CD8-positive, alpha-beta memory T cell (primary cell): ENCODE data around the gene SDS. TPM values are rescaled to one million over a fixed set of nuclear protein-coding genes. Genes with fewer than 3 reads are reported as not detected.

Source experiments
- CTCF ChIA-PET: fragments of 350-600 bp; sonication (Branson Sonifier 250); formaldehyde crosslinking; loops from one replicate; lab custom pipeline; 2021; ENCODE audit warnings: antibody characterized with exemption; lab: Charles Lee
- POLR2A ChIA-PET: fragments of 350-600 bp; sonication (Branson Sonifier 250); formaldehyde crosslinking; loops from one replicate; lab custom pipeline; 2021; ENCODE audit warnings: antibody characterized with exemption; lab: Charles Lee
- DNase-seq, 5 donors: peaks; one replicate each; pipeline versions ENCODE4 v3.0.0 to v3.0.0-alpha.2; 2020 to 2022; ENCODE audit warnings: mixed read lengths in 1 of 5
- H3K27ac ChIP-seq: one replicate; pipeline ENCODE4 v1.7.0; 2013; ENCODE audit warnings: low read depth, mild to moderate bottlenecking, low read length, moderate library complexity
- H3K27me3 ChIP-seq: 2 replicates; pipeline ENCODE4 v1.7.0; 2013; ENCODE audit warnings: low read length, mild to moderate bottlenecking; ENCODE audit not compliant: insufficient read depth, poor library complexity, severe bottlenecking
- H3K36me3 ChIP-seq: 2 replicates; pipeline ENCODE4 v1.7.0; 2013; ENCODE audit warnings: mild to moderate bottlenecking, low read length, moderate library complexity; ENCODE audit not compliant: insufficient read depth
- H3K4me1 ChIP-seq: 2 replicates; pipeline ENCODE4 v1.7.0; 2013; ENCODE audit warnings: mild to moderate bottlenecking, low read length, moderate library complexity; ENCODE audit not compliant: insufficient read depth
- H3K4me3 ChIP-seq: 2 replicates; pipeline ENCODE4 v1.7.0; 2013; ENCODE audit warnings: mild to moderate bottlenecking, low read length
- H3K9me3 ChIP-seq: 2 replicates; pipeline ENCODE4 v1.7.0; 2013; ENCODE audit warnings: mild to moderate bottlenecking, low read length
- H3K27ac Mint-ChIP-seq, 8 donors: one replicate each; pipeline ENCODE4 v1.8.0; 2020 to 2021; ENCODE audit warnings: mixed read lengths in 8 of 8, mild to moderate bottlenecking in 6 of 8, inconsistent platforms in 3 of 8, moderate library complexity in 3 of 8
- H3K27me3 Mint-ChIP-seq, 2 donors: one replicate each; pipeline ENCODE4 v1.8.0; 2020 to 2021; ENCODE audit warnings: mixed read lengths in 2 of 2, mild to moderate bottlenecking in 1 of 2, moderate library complexity in 1 of 2
- H3K36me3 Mint-ChIP-seq, 3 donors: one replicate each; pipeline ENCODE4 v1.8.0; 2020 to 2021; ENCODE audit warnings: mixed read lengths in 3 of 3, inconsistent platforms in 1 of 3, mild to moderate bottlenecking in 1 of 3
- H3K4me1 Mint-ChIP-seq, 3 donors: one replicate each; pipeline ENCODE4 v1.8.0; 2020 to 2021; ENCODE audit warnings: mixed read lengths in 3 of 3, inconsistent platforms in 1 of 3, mild to moderate bottlenecking in 1 of 3
- H3K4me3 Mint-ChIP-seq, 7 donors: one replicate each; pipeline ENCODE4 v1.8.0; 2020 to 2021; ENCODE audit warnings: mixed read lengths in 7 of 7, mild to moderate bottlenecking in 6 of 7, moderate library complexity in 4 of 7, inconsistent platforms in 2 of 7
- H3K9me3 Mint-ChIP-seq, 5 donors: one replicate each; pipeline ENCODE4 v1.8.0; 2020 to 2022; ENCODE audit warnings: mixed read lengths in 5 of 5, mild to moderate bottlenecking in 3 of 5, moderate library complexity in 2 of 5, inconsistent platforms in 1 of 5
- polyA plus RNA-seq: library from polyadenylated mRNA; unstranded; fragments of 300-500 nt; fragmentation: Illumina TruSeq; gene quantifications from one replicate; pipeline ENCODE4 v1.2.3, GENCODE V29; 2021
- total RNA-seq, 2 experiments: library from RNA; stranded (reverse); gene quantifications; one replicate each; pipeline ENCODE4 v1.2.3, GENCODE V29; 2021

The SDS gene
- total and polyA plus RNA-seq, 3 experiments from 2014 or later, result 0.18 to 0.20 TPM; not detected in 1

- no peaks in the 10 kb centered on the region for H3K27me3 ChIP-seq
- no peaks in the 10 kb centered on the region for H3K27me3 Mint-ChIP-seq
- no peaks in the 10 kb centered on the region for H3K9me3 Mint-ChIP-seq
- no peaks in the 10 kb centered on the region for H3K4me1 Mint-ChIP-seq
- H3K9me3 ChIP-seq, result no peaks in the 10 kb centered on the region
- peaks cover 0 to 12% (median 0%) of the 10 kb centered on the region in 3 donors for H3K36me3 Mint-ChIP-seq
- no peak overlapping the region for H3K27ac Mint-ChIP-seq
- ChIA-PET POLR2A (no interaction called here), CTCF (no interaction called here)
- no peak overlapping the region for H3K4me3 Mint-ChIP-seq
- no peaks in the 10 kb centered on the region for H3K4me1 ChIP-seq
- no peak overlapping the region for H3K27ac ChIP-seq
- H3K36me3 ChIP-seq, result no peaks in the 10 kb centered on the region
- H3K4me3 ChIP-seq, result no peak overlapping the region
- no peak for DNase-seq
Measured at GRCh38 chr12:113392988-113393579, 10.6 kb downstream of the SDS start.

GRCh38 chr12:113392520-113392919 is 11.2 kb downstream of the SDS start:
- DNase-seq, result no peak
- no peak overlapping the region for H3K4me3 Mint-ChIP-seq
- no peak overlapping the region for H3K4me3 ChIP-seq
- no peaks in the 10 kb centered on the region for H3K27me3 ChIP-seq
- no peak overlapping the region for H3K27ac ChIP-seq
- no peaks in the 10 kb centered on the region for H3K4me1 Mint-ChIP-seq
- no peaks in the 10 kb centered on the region for H3K27me3 Mint-ChIP-seq
- no peaks in the 10 kb centered on the region for H3K9me3 Mint-ChIP-seq
- H3K36me3 ChIP-seq, result no peaks in the 10 kb centered on the region
- no peaks in the 10 kb centered on the region for H3K9me3 ChIP-seq
- ChIA-PET CTCF (no interaction called here), POLR2A (no interaction called here)
- H3K36me3 Mint-ChIP-seq, result peaks cover 0 to 16% (median 0%) of the 10 kb centered on the region in 3 donors
- H3K27ac Mint-ChIP-seq, result no peak overlapping the region
- no peaks in the 10 kb centered on the region for H3K4me1 ChIP-seq

- CTCF ChIA-PET, result no interaction called here
Measured at GRCh38 chr12:113391650-113392337, 11.9 kb downstream of the SDS start.

GRCh38 chr12:113391145-113391544 is 12.5 kb downstream of the SDS start:
- no peaks in the 10 kb centered on the region for H3K27me3 Mint-ChIP-seq
- no peak overlapping the region for H3K27ac ChIP-seq

More at GRCh38 chr12:113391650-113392337, 11.9 kb downstream of the SDS start:
- H3K4me1 Mint-ChIP-seq, result no peaks in the 10 kb centered on the region
- H3K27me3 ChIP-seq, result no peaks in the 10 kb centered on the region
- H3K27ac ChIP-seq, result no peak overlapping the region
- H3K4me1 ChIP-seq, result no peaks in the 10 kb centered on the region
- POLR2A ChIA-PET, result no interaction called here
- no peak overlapping the region for H3K27ac Mint-ChIP-seq
- no peaks in the 10 kb centered on the region for H3K9me3 Mint-ChIP-seq
- no peaks in the 10 kb centered on the region for H3K36me3 ChIP-seq
- H3K4me3 ChIP-seq, result no peak overlapping the region
- no peaks in the 10 kb centered on the region for H3K9me3 ChIP-seq
- DNase-seq, result no peak
- H3K27me3 Mint-ChIP-seq, result no peaks in the 10 kb centered on the region
- H3K4me3 Mint-ChIP-seq, result no peak overlapping the region
- peaks cover 0 to 23% (median 0%) of the 10 kb centered on the region in 3 donors for H3K36me3 Mint-ChIP-seq

GRCh38 chr12:113390064-113391043 is 13.3 kb downstream of the SDS start:
- DNase-seq, result no peak
- no peak overlapping the region for H3K27ac Mint-ChIP-seq
- CTCF ChIA-PET, result no interaction called here
- no peaks in the 10 kb centered on the region for H3K9me3 ChIP-seq
- POLR2A ChIA-PET, result no interaction called here
- no peaks in the 10 kb centered on the region for H3K27me3 Mint-ChIP-seq
- H3K4me3 Mint-ChIP-seq, result no peak overlapping the region
- H3K27me3 ChIP-seq, result no peaks in the 10 kb centered on the region
- no peaks in the 10 kb centered on the region for H3K4me1 ChIP-seq
- H3K27ac ChIP-seq, result no peak overlapping the region
- H3K9me3 Mint-ChIP-seq, result no peaks in the 10 kb centered on the region
- H3K4me1 Mint-ChIP-seq, result no peaks in the 10 kb centered on the region
- peaks cover 0 to 33% (median 3%) of the 10 kb centered on the region in 3 donors for H3K36me3 Mint-ChIP-seq
- no peaks in the 10 kb centered on the region for H3K36me3 ChIP-seq
- no peak overlapping the region for H3K4me3 ChIP-seq

More at GRCh38 chr12:113391145-113391544, 12.5 kb downstream of the SDS start:
- Mint-ChIP-seq H3K9me3 (no peaks in the 10 kb centered on the region), H3K4me1 (no peaks in the 10 kb centered on the region), H3K36me3 (peaks cover 0 to 26% (median 0%) of the 10 kb centered on the region in 3 donors), H3K27ac (no peak overlapping the region), H3K4me3 (no peak overlapping the region)
- no peaks in the 10 kb centered on the region for H3K27me3 ChIP-seq
- no peaks in the 10 kb centered on the region for H3K9me3 ChIP-seq
- no peak overlapping the region for H3K4me3 ChIP-seq
- H3K36me3 ChIP-seq, result no peaks in the 10 kb centered on the region
- DNase-seq, result no peak
- ChIA-PET CTCF (no interaction called here), POLR2A (no interaction called here)
- no peaks in the 10 kb centered on the region for H3K4me1 ChIP-seq

GRCh38 chr12:113388351-113388750 is 15.3 kb downstream of the SDS start:
- Histone ChIP-seq H3K27me3 (no peaks in the 10 kb centered on the region), H3K4me1 (no peaks in the 10 kb centered on the region), H3K27ac (no peak overlapping the region), H3K4me3 (no peak overlapping the region), H3K9me3 (no peaks in the 10 kb centered on the region), H3K36me3 (no peaks in the 10 kb centered on the region)
- Mint-ChIP-seq H3K27me3 (no peaks in the 10 kb centered on the region), H3K4me1 (no peaks in the 10 kb centered on the region), H3K9me3 (no peaks in the 10 kb centered on the region), H3K36me3 (peaks cover 0 to 46% (median 7%) of the 10 kb centered on the region in 3 donors), H3K27ac (no peak overlapping the region), H3K4me3 (no peak overlapping the region)
- no peak for DNase-seq
- POLR2A ChIA-PET, result no interaction called here
- CTCF ChIA-PET, result no interaction called here

- Histone ChIP-seq H3K9me3 (no peaks in the 10 kb centered on the region), H3K4me3 (no peak overlapping the region), H3K27me3 (no peaks in the 10 kb centered on the region), H3K27ac (no peak overlapping the region), H3K4me1 (no peaks in the 10 kb centered on the region), H3K36me3 (no peaks in the 10 kb centered on the region)
- Mint-ChIP-seq H3K4me3 (no peak overlapping the region), H3K27ac (no peak overlapping the region), H3K27me3 (no peaks in the 10 kb centered on the region), H3K36me3 (peaks cover 0 to 46% (median 7%) of the 10 kb centered on the region in 3 donors), H3K9me3 (no peaks in the 10 kb centered on the region), H3K4me1 (no peaks in the 10 kb centered on the region)
- ChIA-PET POLR2A (no interaction called here), CTCF (no interaction called here)
- no peak for DNase-seq
Measured at GRCh38 chr12:113387631-113388030, 16.1 kb downstream of the SDS start.
